NCI-H2107 treated with DMSO at 0.1 percent for 48 hours (cell line): ENCODE data around the gene CLIP3.
"Not testable (repeated sequence)": the region's sequence is repeated elsewhere in the genome, so short reads cannot be mapped to it uniquely, and the experiment has no call there.

Experiments
- DNase-seq: peaks from one replicate; lab custom pipeline; 2025; ENCODE audit not compliant: unreplicated experiment; lab: John Stamatoyannopoulos, UW

Gene CLIP3

DNA sequence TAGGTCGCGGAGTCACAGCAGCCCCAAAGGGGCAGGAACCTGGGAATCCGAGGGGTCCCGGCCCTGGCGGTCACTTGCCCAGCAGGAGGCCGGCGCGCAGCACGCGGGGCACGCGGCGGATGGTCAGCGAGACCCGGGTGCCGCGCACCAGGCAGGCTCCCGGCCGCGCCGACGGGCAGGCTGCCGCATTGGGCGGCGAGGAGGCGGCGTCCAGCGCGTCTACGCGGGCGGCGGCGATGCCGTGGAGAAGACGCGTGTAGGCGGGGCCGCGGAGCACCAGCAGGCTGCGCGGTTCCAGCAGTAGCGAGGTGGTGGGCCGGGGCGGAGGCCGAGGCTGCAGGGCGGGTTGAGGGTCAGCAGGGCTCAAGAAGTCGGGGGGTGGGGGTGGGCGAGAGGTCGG is 23.5 kb downstream of the CLIP3 start:
- no peak for DNase-seq

DNA sequence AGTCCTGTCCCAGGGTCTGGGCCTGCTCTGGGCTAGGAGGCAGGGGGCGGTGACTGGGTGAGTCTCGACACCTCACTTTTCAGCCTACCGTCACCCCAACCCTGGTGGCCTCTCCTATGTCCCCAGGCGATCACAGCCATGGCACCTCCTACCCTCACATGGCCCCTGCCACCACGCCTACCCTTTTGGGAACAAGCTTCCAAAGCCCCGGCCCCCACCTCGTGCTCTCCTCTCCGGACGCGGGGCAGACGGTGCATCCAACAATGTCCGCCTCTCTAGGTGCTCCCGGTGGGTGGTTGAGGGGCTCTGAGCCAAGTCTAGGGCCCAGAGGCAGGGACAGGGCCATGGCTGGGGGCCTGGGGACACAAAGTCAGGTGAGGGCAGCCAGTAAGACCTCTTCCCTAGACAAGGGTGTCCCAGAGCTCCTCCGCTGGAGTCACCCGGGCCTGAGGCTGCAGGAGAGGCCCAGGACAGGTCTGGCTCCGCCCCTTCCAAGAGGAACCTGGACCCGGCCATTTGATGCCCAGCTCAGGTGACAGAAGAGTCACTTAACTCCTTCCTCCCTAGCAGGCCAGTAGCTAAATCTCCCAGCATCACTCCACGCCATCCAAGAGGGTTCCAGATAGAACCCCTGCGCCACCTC is 24.2 kb downstream of the CLIP3 start, which contains the start of gene SYNE4:
Gene SYNE4 (minus strand): TSS at position 478 of the 643 bp plus-strand sequence. CDS start 132 bp downstream, at position 346.
- DNase-seq, result peak; percentile 19

DNA sequence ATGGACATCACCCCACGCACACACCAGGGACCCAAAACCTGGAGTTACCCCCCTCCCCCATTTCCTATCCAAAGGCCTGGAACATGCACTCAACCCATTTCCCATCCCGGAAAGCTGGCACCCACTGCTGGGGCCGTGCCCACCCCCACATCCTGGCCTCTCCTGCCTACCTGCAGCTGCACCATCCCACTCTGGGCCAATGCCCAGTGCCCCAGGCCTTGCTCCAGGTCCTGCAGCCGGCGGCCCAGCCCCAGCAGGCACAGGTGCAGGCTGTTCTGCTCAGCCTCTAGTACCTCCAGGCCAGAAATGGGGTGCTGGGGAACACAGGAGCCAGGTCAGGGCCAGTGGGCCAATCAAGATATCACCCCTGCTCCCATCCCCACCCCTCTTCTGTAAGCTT is 25.7 kb downstream of the CLIP3 start:
- DNase-seq, result no peak

DNA sequence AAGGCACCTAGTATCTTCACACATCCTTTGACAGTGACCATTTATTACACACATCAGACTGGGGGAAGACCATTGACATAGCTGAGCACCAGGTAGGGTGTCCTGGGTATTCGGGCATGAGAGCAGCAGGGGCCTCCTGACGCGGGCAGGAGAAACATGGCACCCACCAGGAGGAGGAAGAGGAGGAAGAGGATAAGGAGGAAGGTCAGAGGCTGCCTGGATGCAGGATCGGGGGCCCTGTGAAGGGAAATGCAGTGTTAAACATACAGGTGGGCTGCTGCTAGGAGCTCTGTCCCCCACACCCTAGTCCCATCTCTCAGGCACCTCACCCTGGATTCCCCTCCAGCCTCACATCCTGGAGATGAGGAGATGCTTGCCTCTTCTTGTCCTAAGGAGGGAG is 29.4 kb downstream of the CLIP3 start:
- no peak for DNase-seq

DNA sequence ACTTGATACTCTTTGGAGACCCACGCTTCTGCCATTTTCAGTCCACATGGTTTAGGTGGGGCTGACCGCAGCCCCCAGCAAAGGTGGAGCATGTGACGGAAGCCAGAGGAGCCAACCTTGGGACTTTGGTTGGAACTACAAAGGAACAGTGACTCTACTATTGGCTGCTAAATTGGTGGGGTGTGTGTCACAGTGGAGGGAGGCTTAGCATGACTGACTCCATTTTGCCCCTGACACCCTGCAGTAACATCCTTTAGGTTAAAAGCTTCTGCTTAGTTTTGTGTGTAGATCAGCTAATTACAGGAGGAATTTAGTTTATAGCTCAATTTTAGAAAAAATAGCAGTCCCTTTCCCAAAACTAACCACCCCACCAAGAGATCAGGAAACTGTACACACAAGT is 31.1 kb downstream of the CLIP3 start:
- no peak for DNase-seq

DNA sequence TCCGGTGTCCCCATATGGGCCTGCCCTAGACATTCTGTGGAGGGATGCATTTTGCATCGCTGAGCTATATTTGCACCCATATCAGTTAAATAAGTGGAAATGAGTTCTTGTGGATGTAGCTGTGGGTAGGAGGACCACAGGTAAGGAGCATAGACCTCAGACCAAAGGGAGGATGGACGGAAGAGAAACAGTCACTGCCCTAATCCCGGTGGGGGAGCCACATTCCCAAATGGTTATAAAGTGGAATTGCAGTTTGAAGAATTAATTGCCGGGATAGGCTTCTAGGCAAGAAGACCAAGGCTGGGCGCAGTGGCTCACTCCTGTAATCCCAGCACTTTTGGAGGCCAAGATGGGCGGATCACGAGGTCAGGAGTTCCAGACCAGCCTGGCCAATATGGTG is 35.9 kb downstream of the CLIP3 start:
- no peak for DNase-seq

DNA sequence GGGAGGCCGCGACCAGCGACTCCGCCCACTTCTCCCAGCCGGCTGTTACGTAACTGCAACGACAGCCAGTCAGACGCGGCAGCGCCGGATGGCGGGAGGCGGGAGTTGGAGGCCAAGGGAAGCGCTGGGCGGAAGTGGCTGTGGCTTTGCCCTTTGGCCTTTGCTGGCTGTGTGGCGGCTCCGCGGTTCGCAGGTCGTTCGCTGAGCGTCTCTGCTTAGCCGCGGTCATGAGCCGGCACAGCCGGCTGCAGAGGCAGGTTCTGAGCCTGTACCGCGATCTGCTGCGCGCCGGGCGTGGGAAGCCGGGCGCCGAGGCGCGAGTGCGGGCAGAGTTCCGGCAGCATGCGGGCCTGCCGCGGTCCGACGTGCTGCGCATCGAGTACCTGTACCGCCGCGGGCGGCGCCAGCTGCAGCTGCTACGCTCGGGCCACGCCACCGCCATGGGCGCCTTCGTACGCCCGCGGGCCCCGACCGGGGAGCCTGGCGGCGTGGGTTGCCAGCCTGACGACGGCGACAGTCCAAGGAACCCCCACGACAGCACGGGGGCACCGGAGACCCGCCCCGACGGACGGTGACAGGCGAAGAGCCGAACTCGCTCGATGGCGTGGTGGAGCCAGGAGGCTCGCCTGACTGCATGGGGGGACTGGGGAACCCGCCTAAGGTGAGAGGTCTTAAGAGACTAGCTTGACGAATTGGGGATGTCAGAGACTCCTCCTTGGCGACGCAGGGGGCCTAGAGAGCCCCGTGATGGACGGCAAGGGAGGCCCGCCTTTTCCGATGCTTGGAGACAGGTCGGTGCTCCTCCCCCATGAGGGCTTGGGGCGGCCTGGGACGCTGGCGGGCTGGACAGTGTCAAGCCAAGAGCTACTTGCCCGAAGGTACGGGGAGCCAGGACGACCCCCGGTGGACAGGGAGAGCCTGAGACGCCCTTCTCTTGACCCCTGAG is 37.4 kb downstream of the CLIP3 start, which contains the start of gene SDHAF1:
Gene SDHAF1 (plus strand): TSS at position 141 of the 946 bp plus-strand sequence. CDS start 87 bp downstream, at position 228.
- peak; percentile 79 for DNase-seq

DNA sequence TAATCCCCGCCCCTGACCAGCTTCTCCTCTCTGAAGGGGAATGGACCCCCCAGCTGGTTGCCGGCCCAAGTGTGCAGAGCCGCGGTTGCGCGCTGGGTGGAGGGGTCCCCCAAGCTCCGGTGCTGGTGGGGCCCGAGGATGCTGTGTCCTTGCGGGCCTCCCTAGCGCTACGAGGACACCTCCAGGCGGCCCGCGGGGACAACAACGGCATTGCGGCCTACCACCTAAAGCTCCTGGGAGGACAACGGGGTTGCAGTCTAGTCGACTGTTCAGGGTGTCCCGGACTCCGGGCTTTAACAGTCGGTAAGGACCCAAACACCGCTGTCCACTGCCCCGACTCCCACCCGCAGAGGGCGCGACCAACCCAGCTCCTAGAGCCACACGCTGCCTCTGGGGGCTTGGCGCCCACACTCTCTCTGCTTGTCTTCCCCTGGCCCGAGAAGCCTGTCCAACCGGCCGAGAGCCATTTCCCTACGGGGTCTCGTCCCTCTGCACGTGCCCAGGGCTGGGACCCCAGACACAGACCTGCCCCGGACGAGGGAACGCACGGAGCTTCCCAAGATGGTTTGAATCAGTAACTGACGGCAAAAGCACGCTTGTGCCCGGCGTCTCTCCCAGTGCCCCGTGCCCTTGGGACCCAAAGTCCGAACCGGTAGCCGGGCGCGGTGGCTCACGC is 38.6 kb downstream of the CLIP3 start:
- no peak for DNase-seq

DNA sequence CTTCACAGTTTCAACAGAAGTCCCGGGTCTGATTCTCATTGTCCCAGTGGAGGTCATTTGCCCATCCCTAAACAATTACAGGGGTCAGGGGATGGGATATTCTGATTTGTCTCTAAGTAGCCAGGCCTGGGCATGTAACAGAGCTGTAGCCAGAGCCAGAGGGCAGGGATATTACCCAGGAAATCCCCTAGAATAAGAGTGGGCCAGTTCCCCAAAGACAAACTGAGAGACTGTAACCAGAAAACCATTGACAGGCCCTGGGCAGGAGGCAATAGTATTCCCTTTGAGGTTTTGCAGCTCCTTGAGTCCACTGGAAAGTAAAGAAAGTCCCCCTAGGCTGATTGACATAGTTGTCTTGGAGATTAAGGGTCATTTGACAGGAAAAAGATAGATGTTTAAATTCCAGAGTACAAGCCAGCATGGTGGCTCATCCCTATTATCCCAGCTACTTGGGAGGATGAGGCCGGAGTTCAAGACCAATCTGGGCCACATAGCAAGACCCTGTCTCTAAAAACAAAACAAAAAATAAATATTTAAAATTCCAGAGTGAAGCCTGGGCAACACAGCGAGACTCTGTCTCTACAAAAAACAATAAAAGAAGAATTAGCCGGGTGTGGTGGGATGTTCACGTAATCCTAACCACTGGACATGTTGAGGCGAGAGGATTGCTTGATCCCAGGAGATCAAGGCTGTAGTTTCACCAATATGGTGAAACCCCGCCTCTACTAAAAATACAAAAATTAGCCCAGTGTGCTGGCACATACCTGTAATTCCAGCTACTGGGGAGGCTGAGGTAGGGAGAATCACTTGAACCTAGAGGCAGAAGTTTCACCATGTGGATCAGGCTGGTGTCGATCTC is 39.5 kb downstream of the CLIP3 start:
- DNase-seq, result no peak

DNA sequence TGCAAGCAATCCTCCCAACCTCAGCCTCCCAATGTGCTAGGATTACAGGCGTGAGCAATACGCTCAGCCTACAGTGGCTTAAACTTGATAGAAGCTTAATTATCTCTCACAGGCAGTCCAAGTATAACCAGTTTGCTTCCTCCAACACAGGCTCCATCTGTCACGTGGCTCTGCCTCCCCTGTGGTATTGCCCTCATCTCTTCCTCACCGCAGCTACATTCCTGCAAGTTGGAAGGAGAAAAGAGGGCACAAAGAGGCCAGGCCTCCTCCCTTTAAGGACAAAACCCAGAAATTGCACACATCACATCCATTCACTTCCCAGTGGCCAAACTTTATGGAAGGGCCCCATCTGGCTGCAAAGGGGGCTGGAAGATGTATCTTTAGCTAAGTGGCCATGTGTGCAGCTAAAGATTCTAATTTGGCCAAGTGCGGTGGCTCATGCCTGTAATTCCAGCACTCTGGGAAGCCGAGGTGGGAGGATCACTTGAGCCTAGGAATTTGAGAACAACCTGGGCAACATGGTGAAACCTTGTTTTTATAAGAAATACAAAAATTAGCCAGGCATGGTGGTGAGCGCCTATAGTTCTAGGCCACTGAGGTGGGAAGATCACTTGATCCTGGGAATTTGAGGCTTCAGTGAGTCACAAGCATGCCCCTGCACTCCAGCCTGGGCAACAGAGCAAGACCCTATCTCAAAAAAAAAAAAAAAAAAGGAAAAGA is 40.8 kb downstream of the CLIP3 start:
- no peak for DNase-seq

DNA sequence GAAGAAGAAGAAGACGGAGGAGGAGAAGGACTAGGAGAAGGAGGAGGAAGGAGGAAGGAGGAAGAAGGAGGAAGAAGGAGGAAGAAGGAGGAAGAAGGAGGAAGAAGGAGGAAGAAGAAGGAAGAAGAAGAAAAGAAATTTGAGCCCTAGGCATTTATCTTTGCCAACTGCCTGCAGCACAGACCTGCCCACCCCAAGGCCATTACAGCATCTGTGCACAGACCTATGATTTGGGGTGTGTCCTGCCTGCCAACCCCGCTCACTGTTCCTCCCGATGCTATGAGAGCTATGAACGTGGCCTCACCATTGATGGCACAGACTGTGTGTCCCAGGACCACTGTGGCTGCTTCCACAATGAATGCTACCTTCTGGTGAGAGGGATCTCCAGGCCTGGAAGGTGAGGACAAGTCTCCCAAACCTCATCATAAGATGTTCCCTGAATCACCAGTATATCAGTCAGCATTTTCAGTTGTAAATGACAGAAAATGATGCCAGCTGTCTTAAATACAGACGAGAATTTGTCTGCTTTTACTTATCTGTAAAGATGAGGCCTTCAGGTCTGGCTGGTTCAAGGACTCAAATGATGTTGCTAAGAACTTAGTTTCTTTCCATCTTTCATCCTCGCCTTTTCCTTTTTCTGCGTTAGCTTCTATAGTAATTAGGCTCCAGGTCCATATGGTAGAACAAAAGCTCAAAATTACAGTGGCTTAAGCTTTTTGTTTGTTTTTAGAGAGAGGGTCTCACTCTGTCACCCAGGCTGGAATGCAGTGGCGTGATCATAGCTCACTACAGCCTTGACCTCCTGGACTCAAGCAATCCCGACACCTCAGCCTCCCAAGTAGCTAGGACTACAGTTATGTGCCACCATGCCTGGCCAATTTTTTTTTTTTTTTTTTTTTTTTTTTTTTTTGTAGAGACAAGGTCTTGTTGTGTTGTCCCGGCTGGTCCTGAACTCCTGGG is 41.6 kb downstream of the CLIP3 start:
- DNase-seq, result no peak

DNA sequence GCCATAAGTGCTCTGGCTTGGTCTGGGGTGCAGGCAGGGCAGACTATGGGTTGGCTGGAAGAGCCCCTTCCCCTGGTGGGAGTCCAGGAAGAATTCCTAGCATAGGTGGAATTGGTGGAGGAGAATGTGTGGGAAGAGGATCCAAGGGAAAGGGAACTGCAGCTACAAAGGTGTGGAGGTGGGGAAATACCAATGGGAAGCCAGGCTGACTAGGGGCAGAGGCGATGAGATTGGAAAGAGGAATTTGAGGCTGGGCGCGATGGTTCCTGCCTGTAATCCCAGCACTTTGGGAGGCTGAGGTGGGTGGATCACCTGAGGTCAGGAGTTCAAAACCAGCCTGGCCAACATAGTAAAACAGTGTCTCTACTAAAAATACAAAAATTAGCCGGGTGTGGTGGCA is 42.5 kb downstream of the CLIP3 start:
- DNase-seq, result no peak

DNA sequence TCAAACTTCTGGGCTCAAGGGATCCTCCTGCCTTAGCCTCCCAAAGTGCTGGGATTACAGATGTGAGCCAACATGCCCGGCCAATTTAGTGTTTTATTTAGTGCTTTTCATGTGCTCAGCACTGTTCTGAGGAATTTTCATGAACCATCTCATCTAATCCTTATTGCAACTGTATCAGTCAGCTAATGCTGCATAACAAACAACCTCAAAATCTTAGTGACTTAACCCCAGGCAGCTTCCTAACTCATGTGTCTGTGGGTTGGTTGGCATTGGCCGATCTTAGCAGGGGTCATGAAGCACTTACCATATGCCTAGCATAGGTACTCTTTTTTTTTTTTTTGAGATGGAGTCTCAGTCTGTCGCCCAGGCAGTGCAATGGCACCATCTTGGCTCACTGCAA is 43.8 kb downstream of the CLIP3 start:
- DNase-seq, result no peak

DNA sequence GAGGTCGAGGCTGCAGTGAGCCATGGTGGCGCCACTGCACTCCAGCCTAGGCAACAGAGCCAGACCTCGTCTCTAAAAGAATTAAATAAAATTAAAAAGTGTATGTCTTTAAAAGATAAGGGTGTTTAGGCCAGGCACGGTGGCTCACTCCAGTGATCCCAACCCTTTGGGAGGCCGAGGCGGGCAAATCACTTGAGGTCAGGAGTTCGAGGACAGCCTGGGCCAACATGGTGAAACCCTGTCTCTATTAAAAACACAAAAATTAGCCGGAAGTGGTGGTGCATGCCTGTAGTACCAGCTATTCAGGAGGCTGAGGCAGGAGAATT is 45.1 kb downstream of the CLIP3 start:
- DNase-seq, result no peak

DNA sequence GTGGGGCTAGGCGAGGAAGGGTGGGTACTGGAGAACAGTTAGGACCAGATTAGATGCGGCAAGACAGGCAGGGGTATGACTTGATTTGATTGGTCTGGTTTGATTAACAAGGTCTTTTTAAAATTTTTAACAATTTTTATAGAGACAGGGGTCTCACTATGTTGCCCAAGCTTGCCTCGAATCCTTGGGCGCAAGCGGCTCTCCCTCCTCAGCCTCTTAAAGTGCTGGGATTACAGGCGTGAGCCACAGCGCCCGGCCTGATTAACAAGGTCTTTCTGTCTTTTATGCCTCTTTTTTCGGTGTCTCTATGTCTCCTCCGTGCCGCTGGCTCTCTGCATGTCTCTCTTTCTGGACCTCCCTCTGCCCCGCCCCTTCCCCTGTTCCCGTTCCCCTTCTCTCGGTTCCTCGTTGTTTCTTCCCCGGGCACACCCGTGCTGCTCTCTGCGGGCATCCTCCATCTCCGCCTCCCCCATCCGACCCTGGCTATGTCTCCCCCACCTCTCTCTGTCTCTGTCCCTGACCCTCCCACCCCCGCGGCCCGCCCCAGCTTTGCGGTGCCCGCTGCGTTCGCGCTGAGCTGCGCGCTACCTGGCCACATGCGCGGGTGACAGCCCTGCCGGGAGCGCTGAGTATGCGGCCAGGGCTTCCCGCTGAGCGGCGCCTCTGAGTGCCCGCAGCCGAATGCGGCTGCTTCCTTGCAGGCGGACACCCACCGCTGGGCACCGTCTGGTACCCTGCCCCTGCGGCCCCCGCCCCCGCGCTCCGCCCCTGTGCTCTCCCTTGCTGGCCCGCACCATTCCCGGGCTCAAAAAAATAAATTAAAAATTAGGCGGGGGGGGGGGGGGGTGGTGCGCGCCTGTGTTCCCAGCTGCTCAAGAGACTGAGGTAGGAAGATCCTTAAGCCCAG is 45.8 kb downstream of the CLIP3 start:
- DNase-seq, result no peak

DNA sequence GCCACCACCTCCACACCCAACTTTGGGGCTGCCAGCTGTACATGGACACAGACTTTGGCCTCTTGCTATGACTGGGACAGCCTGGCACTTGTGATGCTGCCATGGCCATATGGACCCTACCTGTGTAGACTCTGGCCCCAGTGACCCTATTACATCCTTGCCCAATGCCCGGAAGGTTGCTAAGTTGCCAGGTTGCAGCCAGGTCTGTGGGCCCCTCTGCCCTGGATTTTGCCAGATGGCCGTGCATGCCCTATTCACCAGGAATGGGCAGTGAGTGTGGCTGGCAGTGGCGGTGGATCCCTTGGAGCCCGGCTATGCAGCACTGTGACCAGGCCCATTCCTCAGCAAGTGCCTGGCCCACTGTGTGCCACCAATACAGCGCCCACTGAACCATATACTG is 46.6 kb downstream of the CLIP3 start:
- no peak for DNase-seq

DNA sequence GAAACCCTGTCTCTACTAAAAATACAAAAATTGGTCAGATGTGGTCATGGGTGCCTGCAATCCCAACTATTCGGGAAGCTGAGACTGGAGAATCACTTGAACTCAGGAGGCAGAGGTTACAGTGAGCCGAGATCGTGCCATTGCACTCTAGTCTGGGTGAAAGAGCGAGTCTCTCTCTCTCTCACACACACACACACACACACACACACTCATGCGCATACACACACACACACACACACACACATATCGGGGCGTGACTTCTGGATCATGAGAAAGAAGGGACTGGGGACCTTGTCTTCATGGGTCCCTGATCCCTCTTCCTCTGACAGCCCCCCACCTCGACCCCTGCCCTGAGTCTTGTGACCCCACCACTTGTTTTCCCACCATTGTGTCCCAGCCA is 49.5 kb downstream of the CLIP3 start:
- no peak for DNase-seq

DNA sequence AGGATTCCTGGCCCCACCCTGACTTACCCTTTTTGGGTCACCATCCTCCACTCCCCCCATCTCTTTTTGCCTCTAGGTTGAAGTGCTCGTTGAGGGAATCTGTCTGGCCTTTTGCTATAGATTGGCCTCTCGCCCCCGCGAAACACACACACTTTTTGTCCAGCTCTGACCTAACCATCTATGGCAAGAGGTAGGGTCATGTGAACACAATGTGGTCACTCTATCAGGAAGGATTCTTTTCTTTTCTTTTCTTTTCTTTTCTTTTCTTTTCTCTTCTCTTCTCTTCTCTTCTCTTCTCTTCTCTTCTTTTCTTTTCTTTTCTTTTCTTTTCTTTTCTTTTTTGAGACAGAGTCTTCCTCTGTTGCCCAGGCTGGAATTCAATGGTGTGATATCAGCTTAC is 51.7 kb downstream of the CLIP3 start:
- not testable (repeated sequence) for DNase-seq
